Liver (tissue), 9 donors: ENCODE measurements around the gene OR52N5. TPM values are rescaled to one million over a fixed set of nuclear protein-coding genes. Genes with fewer than 3 reads are reported as not detected.

Experiments used
- DNase-seq: peaks from one replicate; pipeline ENCODE4 v3.0.0-alpha.2; 2017; ENCODE audit warnings: low spot score
- H3K27ac ChIP-seq, 2 donors: one replicate each; pipeline ENCODE4 v1.7.0; 2013; ENCODE audit warnings: inconsistent platforms in 2 of 2, low read length in 2 of 2, control low read depth in 1 of 2, low read depth in 1 of 2, mild to moderate bottlenecking in 1 of 2
- H3K27me3 ChIP-seq, 4 donors: one replicate each; pipeline versions ENCODE4 v1.6.1 to v1.7.0; 2013; ENCODE audit warnings: low read length in 3 of 4, inconsistent platforms in 1 of 4, mild to moderate bottlenecking in 1 of 4, moderate library complexity in 1 of 4; ENCODE audit not compliant: control insufficient read depth in 4 of 4, insufficient read depth in 4 of 4
- H3K36me3 ChIP-seq, 4 donors: one replicate each; pipeline versions ENCODE4 v1.6.1 to v1.7.0; 2013; ENCODE audit warnings: low read length in 3 of 4, mild to moderate bottlenecking in 3 of 4, low read depth in 1 of 4, moderate library complexity in 1 of 4; ENCODE audit not compliant: control insufficient read depth in 4 of 4, insufficient read depth in 3 of 4
- H3K4me1 ChIP-seq, 4 donors: one replicate each; pipeline versions ENCODE4 v1.6.1 to v1.7.0; 2013; ENCODE audit warnings: low read length in 3 of 4, mild to moderate bottlenecking in 3 of 4, moderate library complexity in 1 of 4; ENCODE audit not compliant: control insufficient read depth in 4 of 4, insufficient read depth in 4 of 4
- H3K4me3 ChIP-seq, 3 donors: one replicate each; pipeline versions ENCODE4 v1.6.1 to v1.7.0; 2013; ENCODE audit warnings: low read length in 3 of 3, control low read depth in 1 of 3, low read depth in 1 of 3, mild to moderate bottlenecking in 1 of 3
- H3K9ac ChIP-seq, 2 donors: one replicate each; pipeline ENCODE4 v1.7.0; 2013; ENCODE audit warnings: low read length in 2 of 2, mild to moderate bottlenecking in 2 of 2, moderate library complexity in 2 of 2, control low read depth in 1 of 2, low read depth in 1 of 2
- H3K9me3 ChIP-seq, 4 donors: one replicate each; pipeline versions ENCODE4 v1.6.1 to v1.7.0; 2013; ENCODE audit warnings: low read length in 3 of 4; ENCODE audit not compliant: control insufficient read depth in 4 of 4
- EGR1 ChIP-seq, 2 donors: IDR thresholded peaks; 2 replicates each; pipeline ENCODE4 v1.6.1; 2016 to 2018; ENCODE audit warnings: antibody characterized with exemption in 2 of 2, low read depth in 2 of 2
- FOXA1 ChIP-seq: IDR thresholded peaks from 2 replicates; pipeline ENCODE4 v1.6.1; 2016; ENCODE audit warnings: antibody characterized with exemption
- FOXA2 ChIP-seq: IDR thresholded peaks from 2 replicates; pipeline ENCODE4 v1.6.1; 2016; ENCODE audit warnings: antibody characterized with exemption
- GABPA ChIP-seq, 2 donors: IDR thresholded peaks in 1 of 2; conservative IDR thresholded peaks in 1 of 2; 2 replicates each; pipeline ENCODE4 v1.6.1; 2016; ENCODE audit warnings: antibody characterized with exemption in 2 of 2, mild to moderate bottlenecking in 1 of 2, moderate library complexity in 1 of 2
- HNF4A ChIP-seq, 2 donors: conservative IDR thresholded peaks; 2 replicates each; pipeline ENCODE4 v1.6.1; 2016; ENCODE audit warnings: antibody characterized with exemption in 2 of 2, mild to moderate bottlenecking in 2 of 2
- HNF4G ChIP-seq: IDR thresholded peaks from 2 replicates; pipeline ENCODE4 v1.6.1; 2016; ENCODE audit warnings: antibody characterized with exemption
- NR2F2 ChIP-seq: IDR thresholded peaks from 2 replicates; pipeline ENCODE4 v1.6.1; 2016; ENCODE audit warnings: antibody characterized with exemption
- RAD21 ChIP-seq, 2 donors: IDR thresholded peaks; 2 replicates each; pipeline ENCODE4 v1.6.1; 2016; ENCODE audit warnings: antibody characterized with exemption in 2 of 2, mild to moderate bottlenecking in 2 of 2
- RXRA ChIP-seq, 2 donors: IDR thresholded peaks; 2 replicates each; pipeline ENCODE4 v1.6.1; 2017 to 2018; ENCODE audit warnings: antibody characterized with exemption in 2 of 2, mild to moderate bottlenecking in 1 of 2
- SP1 ChIP-seq: IDR thresholded peaks from 2 replicates; pipeline ENCODE4 v1.6.1; 2018; ENCODE audit warnings: antibody characterized with exemption, mild to moderate bottlenecking
- TAF1 ChIP-seq: conservative IDR thresholded peaks from 2 replicates; pipeline ENCODE4 v1.6.1; 2016; ENCODE audit warnings: antibody characterized with exemption, mild to moderate bottlenecking
- YY1 ChIP-seq: IDR thresholded peaks from 2 replicates; pipeline ENCODE4 v1.6.1; 2016; ENCODE audit warnings: antibody characterized with exemption, mild to moderate bottlenecking
- WGBS: extraction: QIAGEN DNeasy Blood & Tissue Kit; methylation state at CpG from one replicate; pipeline ENCODE4 v1.1.7; 2013; 5-methylcytosine and 5-hydroxymethylcytosine counted together
- polyA plus RNA-seq, 2 donors: library from polyadenylated mRNA; stranded (reverse) in 1 of 2; unstranded in 1 of 2; fragments of 200-250 nt in 1 of 2; fragments of >200 nt in 1 of 2; fragmentation: Nextera tagmentation in 1 of 2; extraction: Ambion mirVana in 1 of 2; gene quantifications; one replicate each; pipeline versions ENCODE4 v1.2.1 to v1.2.3, GENCODE V29; 2013 to 2015
- total RNA-seq, 2 donors: library from RNA; depleted of rRNA; stranded (reverse); fragments of >200 nt; gene quantifications; one replicate each; pipeline ENCODE4 v1.2.3, GENCODE V29; 2014
- TF ChIP-seq, protein P1 (sequence below): IDR thresholded peaks from 2 replicates; pipeline ENCODE4 v1.6.1; 2016; ENCODE audit warnings: antibody characterized with exemption
- TF ChIP-seq, protein P2 (sequence below): IDR thresholded peaks from 2 replicates; pipeline ENCODE4 v1.6.1; 2016; ENCODE audit warnings: antibody characterized with exemption, mild to moderate bottlenecking
- TF ChIP-seq, protein P3 (sequence below): fragments of 150-350 bp; IDR thresholded peaks from 2 replicates; pipeline ENCODE4 v1.5.1; 2017; ENCODE audit warnings: improper control_type of control experiment, low read depth, low read length; ENCODE audit not compliant: missing input control
- TF ChIP-seq, protein P4 (sequence below): IDR thresholded peaks from 2 replicates; pipeline ENCODE4 v1.6.1; 2016; ENCODE audit warnings: antibody characterized with exemption
- TF ChIP-seq, protein P5 (sequence below): IDR thresholded peaks from 2 replicates; pipeline ENCODE4 v1.6.1; 2016; ENCODE audit warnings: antibody characterized with exemption
- donor health status: healthy.
- donor health status: healthy.
- donor health status: healthy.
- donor health status: healthy.
- donor health status: healthy.

OR52N5 gene
- total and polyA plus RNA-seq, 4 donors, result 0.08 TPM; not detected in 3

DNA sequence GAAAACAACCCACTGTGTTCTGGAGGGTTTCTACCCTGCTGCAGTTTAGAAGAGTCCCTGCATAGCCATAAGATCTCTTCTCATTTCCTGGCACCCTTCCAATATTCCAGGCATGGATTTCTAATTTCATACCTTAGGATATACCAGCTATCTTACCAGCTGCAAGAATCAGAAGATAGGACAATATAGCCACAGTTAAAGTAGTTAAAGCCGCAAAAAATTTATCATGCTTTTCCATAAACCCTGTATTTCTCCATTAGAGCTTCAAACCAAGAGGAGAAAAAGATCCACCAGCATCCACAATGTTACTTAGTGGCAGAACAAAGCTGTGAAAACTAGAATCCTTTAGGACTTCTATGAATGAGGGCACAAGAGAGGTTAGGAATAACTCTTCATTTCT is 55.5 kb downstream of the OR52N5 start:
- no peak overlapping the region for H3K9ac ChIP-seq
- no peak for DNase-seq
- no peaks in the 10 kb centered on the region for H3K36me3 ChIP-seq
- H3K27me3 ChIP-seq, result peaks cover 0 to 5% (median 0%) of the 10 kb centered on the region in 4 donors
- H3K4me1 ChIP-seq, result no peaks in the 10 kb centered on the region
- H3K4me3 ChIP-seq, result no peak overlapping the region
- 91% methylated on average over 1 of the region's 1 CpG for WGBS
- no peaks in the 10 kb centered on the region for H3K9me3 ChIP-seq
- no peak for TF ChIP-seq FOXA1
- TF ChIP-seq, protein P1, sequence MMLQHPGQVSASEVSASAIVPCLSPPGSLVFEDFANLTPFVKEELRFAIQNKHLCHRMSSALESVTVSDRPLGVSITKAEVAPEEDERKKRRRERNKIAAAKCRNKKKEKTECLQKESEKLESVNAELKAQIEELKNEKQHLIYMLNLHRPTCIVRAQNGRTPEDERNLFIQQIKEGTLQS, result no peak
- TF ChIP-seq, protein P2, sequence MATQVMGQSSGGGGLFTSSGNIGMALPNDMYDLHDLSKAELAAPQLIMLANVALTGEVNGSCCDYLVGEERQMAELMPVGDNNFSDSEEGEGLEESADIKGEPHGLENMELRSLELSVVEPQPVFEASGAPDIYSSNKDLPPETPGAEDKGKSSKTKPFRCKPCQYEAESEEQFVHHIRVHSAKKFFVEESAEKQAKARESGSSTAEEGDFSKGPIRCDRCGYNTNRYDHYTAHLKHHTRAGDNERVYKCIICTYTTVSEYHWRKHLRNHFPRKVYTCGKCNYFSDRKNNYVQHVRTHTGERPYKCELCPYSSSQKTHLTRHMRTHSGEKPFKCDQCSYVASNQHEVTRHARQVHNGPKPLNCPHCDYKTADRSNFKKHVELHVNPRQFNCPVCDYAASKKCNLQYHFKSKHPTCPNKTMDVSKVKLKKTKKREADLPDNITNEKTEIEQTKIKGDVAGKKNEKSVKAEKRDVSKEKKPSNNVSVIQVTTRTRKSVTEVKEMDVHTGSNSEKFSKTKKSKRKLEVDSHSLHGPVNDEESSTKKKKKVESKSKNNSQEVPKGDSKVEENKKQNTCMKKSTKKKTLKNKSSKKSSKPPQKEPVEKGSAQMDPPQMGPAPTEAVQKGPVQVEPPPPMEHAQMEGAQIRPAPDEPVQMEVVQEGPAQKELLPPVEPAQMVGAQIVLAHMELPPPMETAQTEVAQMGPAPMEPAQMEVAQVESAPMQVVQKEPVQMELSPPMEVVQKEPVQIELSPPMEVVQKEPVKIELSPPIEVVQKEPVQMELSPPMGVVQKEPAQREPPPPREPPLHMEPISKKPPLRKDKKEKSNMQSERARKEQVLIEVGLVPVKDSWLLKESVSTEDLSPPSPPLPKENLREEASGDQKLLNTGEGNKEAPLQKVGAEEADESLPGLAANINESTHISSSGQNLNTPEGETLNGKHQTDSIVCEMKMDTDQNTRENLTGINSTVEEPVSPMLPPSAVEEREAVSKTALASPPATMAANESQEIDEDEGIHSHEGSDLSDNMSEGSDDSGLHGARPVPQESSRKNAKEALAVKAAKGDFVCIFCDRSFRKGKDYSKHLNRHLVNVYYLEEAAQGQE, result no peak
- H3K27ac ChIP-seq, result no peak overlapping the region

DNA sequence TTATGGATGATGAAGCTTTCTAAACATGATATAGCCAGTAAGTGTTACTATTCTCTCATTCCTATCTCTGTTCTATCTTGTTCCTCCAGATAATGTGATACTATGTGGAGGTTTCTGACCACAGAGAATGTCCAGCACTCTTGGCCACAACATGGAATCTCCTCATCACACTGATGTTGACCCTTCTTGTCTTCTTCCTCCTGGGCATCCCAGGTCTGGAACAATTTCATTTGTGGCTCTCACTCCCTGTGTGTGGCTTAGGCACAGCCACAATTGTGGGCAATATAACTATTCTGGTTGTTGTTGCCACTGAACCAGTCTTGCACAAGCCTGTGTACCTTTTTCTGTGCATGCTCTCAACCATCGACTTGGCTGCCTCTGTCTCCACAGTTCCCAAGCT is 56.8 kb downstream of the OR52N5 start:
- Histone ChIP-seq H3K4me3 (no peak overlapping the region), H3K9me3 (no peaks in the 10 kb centered on the region), H3K9ac (no peak overlapping the region), H3K27ac (no peak overlapping the region), H3K4me1 (no peaks in the 10 kb centered on the region), H3K27me3 (peaks cover 0 to 5% (median 0%) of the 10 kb centered on the region in 4 donors), H3K36me3 (no peaks in the 10 kb centered on the region)
- no peak for DNase-seq
- 80% methylated on average over 1 of the region's 1 CpG for WGBS
- TF ChIP-seq FOXA1, result no peak
- TF ChIP-seq, protein P3, sequence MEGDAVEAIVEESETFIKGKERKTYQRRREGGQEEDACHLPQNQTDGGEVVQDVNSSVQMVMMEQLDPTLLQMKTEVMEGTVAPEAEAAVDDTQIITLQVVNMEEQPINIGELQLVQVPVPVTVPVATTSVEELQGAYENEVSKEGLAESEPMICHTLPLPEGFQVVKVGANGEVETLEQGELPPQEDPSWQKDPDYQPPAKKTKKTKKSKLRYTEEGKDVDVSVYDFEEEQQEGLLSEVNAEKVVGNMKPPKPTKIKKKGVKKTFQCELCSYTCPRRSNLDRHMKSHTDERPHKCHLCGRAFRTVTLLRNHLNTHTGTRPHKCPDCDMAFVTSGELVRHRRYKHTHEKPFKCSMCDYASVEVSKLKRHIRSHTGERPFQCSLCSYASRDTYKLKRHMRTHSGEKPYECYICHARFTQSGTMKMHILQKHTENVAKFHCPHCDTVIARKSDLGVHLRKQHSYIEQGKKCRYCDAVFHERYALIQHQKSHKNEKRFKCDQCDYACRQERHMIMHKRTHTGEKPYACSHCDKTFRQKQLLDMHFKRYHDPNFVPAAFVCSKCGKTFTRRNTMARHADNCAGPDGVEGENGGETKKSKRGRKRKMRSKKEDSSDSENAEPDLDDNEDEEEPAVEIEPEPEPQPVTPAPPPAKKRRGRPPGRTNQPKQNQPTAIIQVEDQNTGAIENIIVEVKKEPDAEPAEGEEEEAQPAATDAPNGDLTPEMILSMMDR, result no peak
- TF ChIP-seq, protein P4, sequence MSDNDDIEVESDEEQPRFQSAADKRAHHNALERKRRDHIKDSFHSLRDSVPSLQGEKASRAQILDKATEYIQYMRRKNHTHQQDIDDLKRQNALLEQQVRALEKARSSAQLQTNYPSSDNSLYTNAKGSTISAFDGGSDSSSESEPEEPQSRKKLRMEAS, result no peak
- TF ChIP-seq HNF4A (conservative IDR thresholded peaks at IDR 0.05), result no peak
- TF ChIP-seq, protein P5, sequence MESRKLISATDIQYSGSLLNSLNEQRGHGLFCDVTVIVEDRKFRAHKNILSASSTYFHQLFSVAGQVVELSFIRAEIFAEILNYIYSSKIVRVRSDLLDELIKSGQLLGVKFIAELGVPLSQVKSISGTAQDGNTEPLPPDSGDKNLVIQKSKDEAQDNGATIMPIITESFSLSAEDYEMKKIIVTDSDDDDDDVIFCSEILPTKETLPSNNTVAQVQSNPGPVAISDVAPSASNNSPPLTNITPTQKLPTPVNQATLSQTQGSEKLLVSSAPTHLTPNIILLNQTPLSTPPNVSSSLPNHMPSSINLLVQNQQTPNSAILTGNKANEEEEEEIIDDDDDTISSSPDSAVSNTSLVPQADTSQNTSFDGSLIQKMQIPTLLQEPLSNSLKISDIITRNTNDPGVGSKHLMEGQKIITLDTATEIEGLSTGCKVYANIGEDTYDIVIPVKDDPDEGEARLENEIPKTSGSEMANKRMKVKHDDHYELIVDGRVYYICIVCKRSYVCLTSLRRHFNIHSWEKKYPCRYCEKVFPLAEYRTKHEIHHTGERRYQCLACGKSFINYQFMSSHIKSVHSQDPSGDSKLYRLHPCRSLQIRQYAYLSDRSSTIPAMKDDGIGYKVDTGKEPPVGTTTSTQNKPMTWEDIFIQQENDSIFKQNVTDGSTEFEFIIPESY, result no peak
- no peak for TF ChIP-seq SP1
- no peak for TF ChIP-seq HNF4G
- no peak for TF ChIP-seq RXRA (IDR thresholded peaks at IDR 0.05)
- TF ChIP-seq FOXA2, result no peak
- TF ChIP-seq, protein P1, result no peak
- no peak for TF ChIP-seq EGR1 (IDR thresholded peaks at IDR 0.05; ENCODE audit: low read depth in 2 of 2)
- TF ChIP-seq GABPA (IDR thresholded peaks at IDR 0.05 in 1 of 2, conservative IDR thresholded peaks at IDR 0.05 in 1 of 2), result no peak
- TF ChIP-seq TAF1, result no peak
- no peak for TF ChIP-seq NR2F2
- no peak for TF ChIP-seq RAD21 (IDR thresholded peaks at IDR 0.05)
- no peak for TF ChIP-seq YY1

Other genes starting within 250 kb of the OR52N5 start
- gene OR52H1, start 234.8 kb downstream of the OR52N5 start, total RNA-seq, result under 1 TPM; 0.14 to 0.33 TPM
- gene OR52H1, start 234.8 kb downstream of the OR52N5 start, polyA plus RNA-seq, result not detected
- gene OR52B6, start 202.5 kb downstream of the OR52N5 start, total RNA-seq, result not detected
- gene OR52B6, start 202.5 kb downstream of the OR52N5 start, polyA plus RNA-seq, result not detected
- gene TRIM6, start 186.7 kb downstream of the OR52N5 start, total RNA-seq, result 1 to 10 TPM in 1 of 2 donors, under 1 TPM in 1; 0.75 to 5.3 TPM
- gene TRIM6, start 186.7 kb downstream of the OR52N5 start, polyA plus RNA-seq, result under 1 TPM; 0.39 to 0.40 TPM
- gene TRIM34, start 158.4 kb downstream of the OR52N5 start, total RNA-seq, result 1 to 10 TPM; 2.8 to 3.8 TPM
- gene TRIM34, start 158.4 kb downstream of the OR52N5 start, polyA plus RNA-seq, result 1 to 10 TPM; 1.7 to 2.2 TPM
- 10 to 100 TPM; 16.3 to 20.2 TPM for gene TRIM5, start 98.3 kb downstream of the OR52N5 start, total RNA-seq
- 1 to 10 TPM; 7.8 to 9.9 TPM for gene TRIM5, start 98.3 kb downstream of the OR52N5 start, polyA plus RNA-seq
- 10 to 100 TPM; 11.5 to 21.6 TPM for gene TRIM22, start 93.6 kb downstream of the OR52N5 start, total RNA-seq
- gene TRIM22, start 93.6 kb downstream of the OR52N5 start, polyA plus RNA-seq, result 1 to 10 TPM; 3.6 to 7.6 TPM
- gene OR56B1, start 46.9 kb downstream of the OR52N5 start, total RNA-seq, result not detected
- gene OR56B1, start 46.9 kb downstream of the OR52N5 start, polyA plus RNA-seq, result not detected
- gene OR52N4, start 29.1 kb downstream of the OR52N5 start, total RNA-seq, result under 1 TPM in 1 of 2 donors, not detected in 1; 0.14 TPM
- gene OR52N4, start 29.1 kb downstream of the OR52N5 start, polyA plus RNA-seq, result not detected
- under 1 TPM; under 0.01 to 0.05 TPM for gene OR52N1, start 7.9 kb upstream of the OR52N5 start, total RNA-seq
- not detected for gene OR52N1, start 7.9 kb upstream of the OR52N5 start, polyA plus RNA-seq
- not detected for gene OR52N2, start 25.6 kb upstream of the OR52N5 start, total RNA-seq
- gene OR52N2, start 25.6 kb upstream of the OR52N5 start, polyA plus RNA-seq, result not detected
- gene OR52E6, start 58.5 kb upstream of the OR52N5 start, total RNA-seq, result not detected
- not detected for gene OR52E6, start 58.5 kb upstream of the OR52N5 start, polyA plus RNA-seq
- gene OR52E8, start 74.3 kb upstream of the OR52N5 start, total RNA-seq, result not detected
- not detected for gene OR52E8, start 74.3 kb upstream of the OR52N5 start, polyA plus RNA-seq
- not detected for gene OR52E4, start 97.3 kb upstream of the OR52N5 start, total RNA-seq
- gene OR52E4, start 97.3 kb upstream of the OR52N5 start, polyA plus RNA-seq, result not detected
- gene OR52E5, start 109.9 kb upstream of the OR52N5 start, total RNA-seq, result not detected
- not detected for gene OR52E5, start 109.9 kb upstream of the OR52N5 start, polyA plus RNA-seq
- gene OR56A3, start 158.9 kb upstream of the OR52N5 start, total RNA-seq, result not detected
- not detected for gene OR56A3, start 158.9 kb upstream of the OR52N5 start, polyA plus RNA-seq
- not detected for gene OR56A5, start 185.1 kb upstream of the OR52N5 start, total RNA-seq
- gene OR56A5, start 185.1 kb upstream of the OR52N5 start, polyA plus RNA-seq, result not detected
- gene OR52L1, start 203.6 kb upstream of the OR52N5 start, total RNA-seq, result under 1 TPM in 1 of 2 donors, not detected in 1; 0.08 TPM
- gene OR52L1, start 203.6 kb upstream of the OR52N5 start, polyA plus RNA-seq, result not detected
- under 1 TPM in 1 of 2 donors, not detected in 1; 0.05 TPM for gene OR56A4, start 223.6 kb upstream of the OR52N5 start, total RNA-seq
- not detected for gene OR56A4, start 223.6 kb upstream of the OR52N5 start, polyA plus RNA-seq
- under 1 TPM; under 0.01 TPM for gene OR56A1, start 247.4 kb upstream of the OR52N5 start, total RNA-seq
- gene OR56A1, start 247.4 kb upstream of the OR52N5 start, polyA plus RNA-seq, result not detected